Thoracic aorta (tissue), 2 donors: ENCODE measurements around the gene CWC27. TPM values are rescaled to one million over a fixed set of nuclear protein-coding genes. Genes with fewer than 3 reads are reported as not detected.

Experiments used
- ATAC-seq: fragments of 150-250 bp; one replicate; pipeline ENCODE4 v1.8.0; 2017; ENCODE audit warnings: low read depth; ENCODE audit not compliant: insufficient number of reproducible peaks, low FRiP score
- DNase-seq: peaks from one replicate; pipeline ENCODE4 v3.0.0-alpha.2; 2020; ENCODE audit warnings: low spot score
- H3K27ac ChIP-seq, 2 donors: fragments of 200-600 bp; sonication (generic); 1 replicate in 1 of 2; 2 replicates in 1 of 2; pipeline ENCODE4 v1.5.1; 2016; ENCODE audit warnings: mild to moderate bottlenecking in 2 of 2, moderate library complexity in 2 of 2
- H3K27me3 ChIP-seq: fragments of 200-600 bp; sonication (generic); replicated peaks from 2 replicates; pipeline ENCODE4 v1.6.0; 2016; ENCODE audit warnings: mild to moderate bottlenecking; ENCODE audit not compliant: insufficient read depth
- H3K36me3 ChIP-seq: fragments of 200-600 bp; sonication (generic); one replicate; pipeline ENCODE4 v1.5.1; 2016
- H3K4me1 ChIP-seq, 2 donors: fragments of 200-600 bp; sonication (generic); 1 replicate in 1 of 2; 2 replicates in 1 of 2; pipeline versions ENCODE4 v1.5.1 to v1.6.0; 2016; ENCODE audit warnings: low read depth in 2 of 2, mild to moderate bottlenecking in 1 of 2; ENCODE audit not compliant: control insufficient read depth in 1 of 2
- H3K4me3 ChIP-seq: fragments of 200-600 bp; sonication (generic); 2 replicates; pipeline ENCODE4 v1.5.1; 2016; ENCODE audit warnings: mild to moderate bottlenecking
- H3K9me3 ChIP-seq: fragments of 200-600 bp; sonication (generic); 2 replicates; pipeline ENCODE4 v1.5.1; 2016
- CTCF ChIP-seq: fragments of 200-600 bp; sonication (generic); IDR thresholded peaks from one replicate; pipeline ENCODE4 v1.5.1; 2019; ENCODE audit warnings: antibody characterized with exemption
- total RNA-seq, 2 donors: library from RNA; depleted of rRNA; stranded (reverse); fragments of >200 nt; gene quantifications; one replicate each; pipeline versions ENCODE4 v1.1.0 to v1.2.3, GENCODE V29; 2016

Gene CWC27
- total RNA-seq, 2 donors from 2014 or later, result 13.4 to 24.8 TPM

GRCh38 chr5:64836190-64836755 lies 67.5 kb downstream of the CWC27 start:
- Histone ChIP-seq H3K36me3 (peaks cover 8% of the 10 kb centered on the region), H3K9me3 (no peaks in the 10 kb centered on the region), H3K27ac (no peak overlapping the region), H3K27me3 (no peaks in the 10 kb centered on the region), H3K4me3 (no peak overlapping the region), H3K4me1 (peaks cover 0 to 8% of the 10 kb centered on the region in 2 donors)
- TF ChIP-seq CTCF, result no peak
- ATAC-seq, result no peak
- DNase-seq, result no peak

GRCh38 chr5:64836786-64837185 lies 68.1 kb downstream of the CWC27 start:
- DNase-seq (no peak), ATAC-seq (no peak)
- peaks cover 0 to 8% of the 10 kb centered on the region in 2 donors for H3K4me1 ChIP-seq

GRCh38 chr5:64838376-64838775 lies 69.6 kb downstream of the CWC27 start:
- DNase-seq (no peak), ATAC-seq (no peak)
- Histone ChIP-seq H3K9me3 (no peaks in the 10 kb centered on the region), H3K4me1 (peaks cover 0 to 8% of the 10 kb centered on the region in 2 donors), H3K27ac (no peak overlapping the region), H3K4me3 (no peak overlapping the region), H3K36me3 (peaks cover 13% of the 10 kb centered on the region), H3K27me3 (no peaks in the 10 kb centered on the region)
- TF ChIP-seq CTCF, result no peak

More at GRCh38 chr5:64836786-64837185, 68.1 kb downstream of the CWC27 start:
- Histone ChIP-seq H3K9me3 (no peaks in the 10 kb centered on the region), H3K36me3 (peaks cover 11% of the 10 kb centered on the region), H3K27me3 (no peaks in the 10 kb centered on the region), H3K4me3 (no peak overlapping the region), H3K27ac (no peak overlapping the region)
- TF ChIP-seq CTCF, result no peak

GRCh38 chr5:64838803-64839202 lies 70.1 kb downstream of the CWC27 start:
- no peak for DNase-seq
- no peak overlapping the region for H3K27ac ChIP-seq
- no peak overlapping the region for H3K4me3 ChIP-seq
- no peak for ATAC-seq
- peaks cover 0 to 8% of the 10 kb centered on the region in 2 donors for H3K4me1 ChIP-seq
- TF ChIP-seq CTCF, result no peak
- no peaks in the 10 kb centered on the region for H3K27me3 ChIP-seq
- peaks cover 13% of the 10 kb centered on the region for H3K36me3 ChIP-seq
- H3K9me3 ChIP-seq, result no peaks in the 10 kb centered on the region

GRCh38 chr5:64839936-64840335 lies 71.2 kb downstream of the CWC27 start:
- H3K36me3 ChIP-seq, result peaks cover 13% of the 10 kb centered on the region

More at GRCh38 chr5:64839936-64840335, 71.2 kb downstream of the CWC27 start:
- Histone ChIP-seq H3K9me3 (peaks cover 1% of the 10 kb centered on the region), H3K4me3 (no peak overlapping the region), H3K4me1 (peaks cover 0 to 8% of the 10 kb centered on the region in 2 donors), H3K27ac (no peak overlapping the region), H3K27me3 (no peaks in the 10 kb centered on the region)
- DNase-seq, result no peak
- TF ChIP-seq CTCF, result no peak
- no peak for ATAC-seq
